ENCODE results near the gene AMBN. TPM values are rescaled to one million over a fixed set of nuclear protein-coding genes. Genes with fewer than 3 reads are reported as not detected.

Gene AMBN
- total and polyA plus RNA-seq, 9 of the 15 experiments (the other 6 are each of a cell fraction or from before 2014, with no cell fraction given), result 0.03 to 0.09 (median 0.07) TPM; not detected in 6

DNA sequence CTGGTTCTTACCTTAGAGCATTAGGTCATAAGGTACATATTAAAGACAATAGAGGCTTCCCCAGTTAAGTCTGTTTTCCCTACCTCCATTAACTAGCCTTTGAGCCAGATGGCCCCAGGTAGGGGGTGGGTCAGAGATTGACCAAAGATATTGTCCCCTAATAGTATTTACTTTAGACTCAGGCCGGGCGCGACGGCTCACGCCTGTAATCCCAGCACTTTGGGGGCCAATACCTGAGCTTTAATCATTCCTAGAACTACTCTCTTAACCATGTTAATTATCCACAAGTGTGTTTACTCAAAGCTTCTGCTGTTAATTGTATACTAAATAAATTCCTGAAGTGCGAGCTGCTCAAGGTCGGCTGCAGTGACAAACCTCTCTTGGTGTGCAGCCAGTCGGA lies 28.0 kb upstream of the AMBN start (continued):
- TF ChIP-seq, protein P1, sequence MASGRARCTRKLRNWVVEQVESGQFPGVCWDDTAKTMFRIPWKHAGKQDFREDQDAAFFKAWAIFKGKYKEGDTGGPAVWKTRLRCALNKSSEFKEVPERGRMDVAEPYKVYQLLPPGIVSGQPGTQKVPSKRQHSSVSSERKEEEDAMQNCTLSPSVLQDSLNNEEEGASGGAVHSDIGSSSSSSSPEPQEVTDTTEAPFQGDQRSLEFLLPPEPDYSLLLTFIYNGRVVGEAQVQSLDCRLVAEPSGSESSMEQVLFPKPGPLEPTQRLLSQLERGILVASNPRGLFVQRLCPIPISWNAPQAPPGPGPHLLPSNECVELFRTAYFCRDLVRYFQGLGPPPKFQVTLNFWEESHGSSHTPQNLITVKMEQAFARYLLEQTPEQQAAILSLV (tag; IDR thresholded peaks at IDR 0.05), result no peak
- TF ChIP-seq ZNF282 (CRISPR knock-in tag; IDR thresholded peaks at IDR 0.05) (no peak), ZNF586 (CRISPR knock-in tag; conservative IDR thresholded peaks at IDR 0.05) (no peak), ESRRB (CRISPR knock-in tag; IDR thresholded peaks at IDR 0.05; ENCODE audit: borderline replicate concordance) (no peak), FIP1L1 (IDR thresholded peaks at IDR 0.05; ENCODE audit: low read depth, low read length, poor library complexity, severe bottlenecking) (no peak)
- TF ChIP-seq, protein P2, sequence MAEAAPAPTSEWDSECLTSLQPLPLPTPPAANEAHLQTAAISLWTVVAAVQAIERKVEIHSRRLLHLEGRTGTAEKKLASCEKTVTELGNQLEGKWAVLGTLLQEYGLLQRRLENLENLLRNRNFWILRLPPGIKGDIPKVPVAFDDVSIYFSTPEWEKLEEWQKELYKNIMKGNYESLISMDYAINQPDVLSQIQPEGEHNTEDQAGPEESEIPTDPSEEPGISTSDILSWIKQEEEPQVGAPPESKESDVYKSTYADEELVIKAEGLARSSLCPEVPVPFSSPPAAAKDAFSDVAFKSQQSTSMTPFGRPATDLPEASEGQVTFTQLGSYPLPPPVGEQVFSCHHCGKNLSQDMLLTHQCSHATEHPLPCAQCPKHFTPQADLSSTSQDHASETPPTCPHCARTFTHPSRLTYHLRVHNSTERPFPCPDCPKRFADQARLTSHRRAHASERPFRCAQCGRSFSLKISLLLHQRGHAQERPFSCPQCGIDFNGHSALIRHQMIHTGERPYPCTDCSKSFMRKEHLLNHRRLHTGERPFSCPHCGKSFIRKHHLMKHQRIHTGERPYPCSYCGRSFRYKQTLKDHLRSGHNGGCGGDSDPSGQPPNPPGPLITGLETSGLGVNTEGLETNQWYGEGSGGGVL (CRISPR knock-in tag; IDR thresholded peaks at IDR 0.05), result no peak
- TF ChIP-seq, protein P3, sequence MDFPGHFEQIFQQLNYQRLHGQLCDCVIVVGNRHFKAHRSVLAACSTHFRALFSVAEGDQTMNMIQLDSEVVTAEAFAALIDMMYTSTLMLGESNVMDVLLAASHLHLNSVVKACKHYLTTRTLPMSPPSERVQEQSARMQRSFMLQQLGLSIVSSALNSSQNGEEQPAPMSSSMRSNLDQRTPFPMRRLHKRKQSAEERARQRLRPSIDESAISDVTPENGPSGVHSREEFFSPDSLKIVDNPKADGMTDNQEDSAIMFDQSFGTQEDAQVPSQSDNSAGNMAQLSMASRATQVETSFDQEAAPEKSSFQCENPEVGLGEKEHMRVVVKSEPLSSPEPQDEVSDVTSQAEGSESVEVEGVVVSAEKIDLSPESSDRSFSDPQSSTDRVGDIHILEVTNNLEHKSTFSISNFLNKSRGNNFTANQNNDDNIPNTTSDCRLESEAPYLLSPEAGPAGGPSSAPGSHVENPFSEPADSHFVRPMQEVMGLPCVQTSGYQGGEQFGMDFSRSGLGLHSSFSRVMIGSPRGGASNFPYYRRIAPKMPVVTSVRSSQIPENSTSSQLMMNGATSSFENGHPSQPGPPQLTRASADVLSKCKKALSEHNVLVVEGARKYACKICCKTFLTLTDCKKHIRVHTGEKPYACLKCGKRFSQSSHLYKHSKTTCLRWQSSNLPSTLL (IDR thresholded peaks at IDR 0.05), result no peak
- TF ChIP-seq, protein P4, sequence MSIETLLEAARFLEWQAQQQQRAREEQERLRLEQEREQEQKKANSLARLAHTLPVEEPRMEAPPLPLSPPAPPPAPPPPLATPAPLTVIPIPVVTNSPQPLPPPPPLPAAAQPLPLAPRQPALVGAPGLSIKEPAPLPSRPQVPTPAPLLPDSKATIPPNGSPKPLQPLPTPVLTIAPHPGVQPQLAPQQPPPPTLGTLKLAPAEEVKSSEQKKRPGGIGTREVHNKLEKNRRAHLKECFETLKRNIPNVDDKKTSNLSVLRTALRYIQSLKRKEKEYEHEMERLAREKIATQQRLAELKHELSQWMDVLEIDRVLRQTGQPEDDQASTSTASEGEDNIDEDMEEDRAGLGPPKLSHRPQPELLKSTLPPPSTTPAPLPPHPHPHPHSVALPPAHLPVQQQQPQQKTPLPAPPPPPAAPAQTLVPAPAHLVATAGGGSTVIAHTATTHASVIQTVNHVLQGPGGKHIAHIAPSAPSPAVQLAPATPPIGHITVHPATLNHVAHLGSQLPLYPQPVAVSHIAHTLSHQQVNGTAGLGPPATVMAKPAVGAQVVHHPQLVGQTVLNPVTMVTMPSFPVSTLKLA (conservative IDR thresholded peaks at IDR 0.05), result no peak

Data from K562 (cell line).